ENCODE results near the gene PI3.
A peak's percentile ranks its signal among the peaks of the same experiment; 100 is the strongest.
"Not testable (repeated sequence)": the region's sequence is repeated elsewhere in the genome, so short reads cannot be mapped to it uniquely, and the experiment has no call there.

PI3 gene

DNA sequence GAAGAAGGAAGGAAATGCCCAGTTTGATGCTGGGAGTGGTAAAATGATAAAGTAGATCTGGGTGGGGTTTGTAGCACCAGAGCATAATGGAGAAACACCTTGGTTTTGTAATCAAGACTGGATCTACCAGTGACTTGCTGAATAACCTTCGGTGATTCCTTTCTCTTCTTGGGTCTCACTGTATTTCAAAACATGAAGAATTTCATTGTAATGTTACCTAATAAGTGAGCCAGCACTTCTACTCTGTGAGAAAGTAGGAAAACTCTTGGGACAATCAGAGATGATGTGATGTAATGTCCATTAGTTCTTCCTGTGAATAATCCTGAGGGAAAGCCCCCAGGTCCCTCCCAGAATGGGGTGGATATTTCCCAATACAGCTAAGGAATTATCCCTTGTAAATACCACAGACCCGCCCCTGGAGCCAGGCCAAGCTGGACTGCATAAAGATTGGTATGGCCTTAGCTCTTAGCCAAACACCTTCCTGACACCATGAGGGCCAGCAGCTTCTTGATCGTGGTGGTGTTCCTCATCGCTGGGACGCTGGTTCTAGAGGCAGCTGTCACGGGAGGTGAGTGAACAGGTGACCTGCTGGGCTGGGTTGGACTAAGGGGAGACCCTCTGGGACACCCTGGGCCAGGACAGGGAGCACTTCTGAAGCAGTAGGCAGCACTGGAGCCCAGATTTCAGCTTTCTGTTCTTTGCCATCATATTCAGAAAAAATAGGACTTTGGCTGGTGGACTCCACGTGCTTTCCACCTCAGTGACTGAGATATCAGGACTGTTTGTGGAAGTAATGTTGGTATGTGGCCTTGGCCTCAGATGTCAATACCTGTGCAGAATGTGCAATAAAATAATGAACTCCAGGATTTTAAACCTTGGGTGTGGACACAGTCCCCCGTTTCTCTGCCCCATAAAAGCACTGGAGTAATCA, at the start of gene PI3:
Gene PI3, plus strand, starts transcription at position 469 of the 931 bp plus-strand sequence. Its CDS starts 21 bp downstream, at position 490.
- DNase-seq = no peak

DNA sequence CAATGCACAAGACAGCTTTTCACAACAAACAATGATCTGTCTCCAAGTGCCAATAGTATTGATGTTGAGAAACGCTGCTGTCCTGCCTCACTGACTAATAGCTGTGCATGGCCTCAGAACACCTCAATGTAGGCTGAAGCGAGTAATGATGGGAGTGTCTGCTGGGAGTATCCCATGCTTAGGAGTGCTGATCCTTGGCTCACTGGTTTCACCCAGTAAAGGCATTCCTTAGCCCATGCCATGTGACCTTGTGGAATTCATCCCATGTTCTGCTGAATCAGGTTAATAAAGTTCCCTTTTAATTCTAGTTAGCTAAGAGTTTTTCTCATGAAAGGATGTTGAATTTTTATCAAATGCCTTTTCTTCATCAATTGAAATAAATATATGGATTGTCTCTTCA, 46.6 kb upstream of the PI3 start:
- no peak for DNase-seq

DNA sequence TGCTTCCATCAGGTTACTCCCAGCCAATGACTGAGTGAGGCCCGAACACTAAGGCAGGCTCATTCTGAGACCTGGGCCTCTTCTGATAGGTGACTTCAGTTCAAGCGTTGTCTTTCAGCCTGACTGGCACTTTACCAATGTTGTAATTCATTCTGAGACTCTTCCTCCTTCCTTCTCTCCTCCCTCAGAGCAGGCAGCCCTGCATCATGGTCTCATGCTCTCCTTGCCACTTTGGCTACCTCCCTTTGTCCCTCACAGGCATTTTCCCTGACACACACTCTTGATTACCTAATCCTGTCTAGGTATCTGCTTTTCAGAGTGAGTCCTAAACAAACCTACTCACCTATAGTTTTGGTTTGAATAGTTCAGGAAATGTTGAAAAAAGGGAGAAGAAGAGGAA, 37.8 kb upstream of the PI3 start:
- no peak for DNase-seq

DNA sequence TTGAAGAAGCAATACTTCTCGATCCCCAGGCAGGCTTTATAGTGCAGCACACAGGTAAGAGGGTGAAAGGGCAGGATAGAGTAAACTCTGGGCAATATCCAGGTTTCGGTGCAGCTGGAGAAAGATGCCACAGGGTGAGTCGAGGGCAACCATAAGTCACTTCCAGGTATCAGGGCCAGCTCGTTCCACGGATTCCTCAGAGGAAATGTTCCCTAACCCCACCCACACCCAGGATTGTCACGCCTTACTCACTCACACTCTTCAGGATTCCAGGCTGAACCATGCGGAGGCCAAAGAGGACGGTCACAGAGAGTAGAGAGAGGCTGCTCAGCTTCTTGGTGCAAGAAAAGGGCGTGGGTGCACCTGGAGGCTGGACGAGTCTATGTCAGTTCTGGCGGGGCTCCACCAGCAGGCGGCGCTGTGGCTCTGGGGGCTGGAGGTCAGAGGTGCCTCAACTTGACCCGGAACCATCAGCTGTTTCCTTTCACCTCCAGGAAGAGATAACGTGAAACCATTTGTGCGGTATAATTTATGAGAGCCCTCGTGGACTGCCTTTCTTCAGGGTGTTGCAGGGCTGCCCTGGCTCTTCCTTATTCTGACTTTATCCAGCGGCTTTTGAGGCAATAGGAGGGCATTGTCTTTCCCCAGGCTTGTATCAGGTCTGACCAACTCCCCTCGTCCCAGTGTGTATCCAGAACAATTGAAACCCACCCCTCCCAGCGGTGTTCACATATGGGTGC, 36.0 kb upstream of the PI3 start:
- DNase-seq = no peak

- DNase-seq = not testable (repeated sequence)
Measured at GRCh38 chr20:45139733-45140375, 34.8 kb upstream of the PI3 start.

- DNase-seq = no peak
Measured at GRCh38 chr20:45140836-45141235, 33.9 kb upstream of the PI3 start.

DNA sequence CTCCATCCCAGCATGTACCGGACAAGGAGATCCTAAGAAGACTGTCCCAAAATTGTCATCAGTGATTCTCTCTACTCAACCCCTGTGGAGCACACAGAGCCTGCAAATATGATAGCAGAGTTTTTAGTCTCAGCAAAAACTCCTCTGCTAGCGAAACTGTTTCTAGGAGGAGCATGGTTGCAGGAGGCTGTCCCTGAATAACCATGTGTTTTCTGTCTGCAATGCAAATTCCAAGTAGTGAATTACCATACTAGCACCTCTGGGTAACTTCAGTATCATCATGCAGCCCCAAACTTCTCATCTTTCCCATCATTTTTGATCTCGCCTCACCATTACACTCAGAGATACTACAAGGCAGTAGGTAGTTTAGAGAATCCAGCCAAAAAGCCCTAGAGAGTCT, 25.6 kb upstream of the PI3 start:
- DNase-seq = no peak

GRCh38 chr20:45152405-45152804, 22.3 kb upstream of the PI3 start:
- DNase-seq = no peak

DNA sequence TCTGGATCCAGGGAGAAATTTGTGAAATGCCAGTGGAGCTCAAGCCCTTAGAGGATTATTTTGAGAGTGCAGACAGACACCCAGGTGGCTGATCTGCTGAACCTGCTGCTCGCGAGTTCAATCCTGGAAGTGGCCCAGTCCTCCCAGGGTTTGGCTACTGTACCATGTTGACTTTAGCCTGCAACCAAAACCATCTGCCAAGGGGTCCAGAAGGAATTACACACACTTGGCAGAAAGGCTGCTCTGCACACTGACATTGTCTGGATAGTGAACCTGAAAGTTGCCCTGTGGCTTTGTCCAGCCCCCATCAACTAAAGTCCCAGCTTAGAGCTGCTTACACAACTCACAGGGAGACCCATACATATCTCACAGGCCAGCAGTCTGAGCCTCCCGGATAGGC, 21.6 kb upstream of the PI3 start:
- no peak for DNase-seq

DNA sequence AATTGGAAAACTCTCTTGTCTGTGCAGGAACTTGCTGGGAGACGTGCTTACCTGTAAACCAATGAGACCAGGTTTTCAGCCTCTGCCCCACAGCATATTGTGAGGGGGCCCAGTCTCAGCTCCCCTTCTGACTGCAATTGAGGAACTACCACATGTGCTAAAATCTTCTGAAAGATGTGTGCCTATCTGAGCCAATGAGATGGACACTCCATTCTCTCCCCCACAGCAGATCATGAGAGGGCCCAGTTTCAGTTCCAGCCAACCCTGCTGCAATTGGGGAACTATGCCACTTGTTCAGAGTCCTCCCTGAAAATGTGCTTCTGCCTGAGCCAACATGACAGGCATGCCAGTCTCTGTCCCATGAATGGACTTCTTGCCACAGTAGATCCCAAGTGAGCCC, 20.9 kb upstream of the PI3 start:
- DNase-seq = no peak

- DNase-seq = no peak
Measured at GRCh38 chr20:45154183-45154582, 20.5 kb upstream of the PI3 start.

- DNase-seq = not testable (repeated sequence)
Measured at GRCh38 chr20:45154794-45155193, 19.9 kb upstream of the PI3 start.

DNA sequence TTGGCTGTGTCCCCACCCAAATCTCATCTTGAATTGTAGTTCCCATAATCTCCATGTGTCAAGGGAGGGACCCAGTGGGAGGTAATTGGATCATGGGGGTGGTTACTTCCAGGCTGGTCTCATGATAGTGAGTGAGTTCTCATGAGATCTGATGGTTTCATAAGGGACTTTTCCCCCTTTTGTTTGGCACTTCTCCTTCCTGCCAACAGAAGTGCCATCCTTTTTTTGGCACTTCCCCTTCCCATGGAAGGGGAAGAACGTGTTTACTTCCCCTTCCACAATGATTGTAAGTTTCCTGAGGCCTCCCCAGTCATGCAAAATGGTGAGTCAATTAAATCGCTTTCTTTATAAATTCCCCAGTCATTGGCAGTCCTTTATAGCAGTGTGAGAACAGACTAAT, 18.0 kb upstream of the PI3 start:
- no peak for DNase-seq

DNA sequence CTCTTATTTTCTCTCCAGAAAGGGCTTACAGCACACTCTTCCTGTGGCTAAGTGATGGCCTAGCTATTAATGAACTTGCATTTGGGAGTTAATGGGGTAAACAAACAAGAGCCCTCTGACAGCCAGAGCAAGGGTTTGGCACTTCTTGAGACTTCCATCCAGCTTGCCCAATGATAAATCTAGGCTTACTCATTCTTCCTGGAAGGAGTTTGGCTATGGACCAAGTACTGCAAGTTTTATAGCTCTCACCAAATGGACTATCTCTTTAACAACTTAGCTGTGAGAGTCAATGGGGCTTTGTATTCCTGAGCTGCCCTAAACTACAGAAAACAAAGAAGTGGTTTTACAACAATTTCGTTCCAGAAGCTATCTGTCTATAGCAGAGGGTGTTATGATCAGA, 16.7 kb upstream of the PI3 start:
- DNase-seq = peak; percentile 23

DNA sequence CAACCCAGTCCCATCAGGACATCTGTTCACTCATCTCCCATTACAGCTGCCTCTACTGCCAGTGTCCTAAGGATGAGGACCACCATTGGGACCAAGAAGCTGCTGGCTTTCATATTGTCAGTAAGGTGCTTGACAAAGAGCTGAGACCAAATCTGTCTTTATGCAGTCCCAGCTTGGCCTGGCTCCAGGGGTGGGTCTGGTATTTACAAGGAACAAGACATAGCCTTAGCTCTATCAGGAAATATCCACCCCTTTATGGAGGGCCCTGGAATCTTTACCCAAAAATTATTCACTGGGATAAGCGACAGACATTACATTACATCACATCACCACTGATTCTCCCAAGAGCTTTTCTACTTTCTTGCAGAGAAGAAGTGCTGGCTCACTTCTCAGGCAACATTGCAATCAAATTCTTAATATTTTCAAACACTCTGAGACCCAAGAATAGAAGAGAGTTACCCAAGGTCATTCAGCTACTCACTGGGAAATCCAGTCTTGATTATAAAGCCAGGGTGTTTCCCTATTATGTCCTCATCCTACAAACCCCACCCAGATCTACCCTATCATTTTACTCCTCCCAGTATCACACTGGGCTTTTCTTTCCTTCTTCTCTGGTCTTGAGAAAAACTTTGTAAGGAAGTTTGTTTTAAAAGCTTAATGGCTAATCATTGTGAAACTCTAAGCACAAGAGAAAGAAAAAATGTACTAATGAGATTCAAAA, 11.5 kb upstream of the PI3 start:
- no peak for DNase-seq

- no peak for DNase-seq
Measured at GRCh38 chr20:45164906-45165305, 9.8 kb upstream of the PI3 start.

DNA sequence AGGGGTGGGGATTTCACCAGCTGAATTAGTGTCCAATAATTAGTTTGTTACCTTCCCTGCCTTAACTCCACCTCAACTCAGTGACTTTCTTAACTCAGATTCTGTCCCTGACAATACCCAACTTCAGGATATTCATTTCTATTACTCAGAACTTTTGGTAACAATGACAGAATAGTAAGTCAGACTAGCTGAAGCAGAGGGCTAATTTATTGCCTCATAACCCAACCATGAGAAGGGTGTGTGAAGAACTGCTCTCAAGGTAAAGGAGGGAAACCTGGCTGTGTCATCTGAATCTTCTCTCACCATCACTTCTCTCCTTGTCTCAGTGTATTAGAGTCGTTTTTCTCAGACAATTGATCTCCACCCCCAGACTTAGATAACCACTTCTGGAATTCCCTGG, 1.2 kb upstream of the PI3 start:
- no peak for DNase-seq

GRCh38 chr20:45176526-45177267, 2.0 kb downstream of the PI3 start:
- no peak for DNase-seq

- no peak for DNase-seq
Measured at GRCh38 chr20:45179166-45179565, 4.5 kb downstream of the PI3 start.

- no peak for DNase-seq
Measured at GRCh38 chr20:45181639-45182038, 6.9 kb downstream of the PI3 start.

DNA sequence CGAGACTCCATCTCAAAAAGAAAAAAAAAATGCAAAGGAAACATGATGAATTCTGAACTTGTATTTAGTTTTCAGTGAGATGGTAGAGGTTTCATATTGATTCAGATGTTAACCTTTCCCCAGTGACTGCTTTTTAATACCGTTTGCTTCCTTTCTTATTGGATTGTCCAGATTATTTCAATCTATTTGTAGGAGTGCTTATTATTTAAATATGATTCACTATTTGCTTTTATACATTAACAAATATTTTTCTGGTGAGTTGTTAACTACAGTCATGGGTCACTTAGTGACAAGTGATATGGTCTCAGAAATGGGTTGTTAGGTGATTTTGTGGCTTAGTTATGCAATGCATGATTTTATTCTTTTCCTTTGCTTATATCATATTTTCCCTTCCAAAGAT, 8.4 kb downstream of the PI3 start:
- DNase-seq = no peak

DNA sequence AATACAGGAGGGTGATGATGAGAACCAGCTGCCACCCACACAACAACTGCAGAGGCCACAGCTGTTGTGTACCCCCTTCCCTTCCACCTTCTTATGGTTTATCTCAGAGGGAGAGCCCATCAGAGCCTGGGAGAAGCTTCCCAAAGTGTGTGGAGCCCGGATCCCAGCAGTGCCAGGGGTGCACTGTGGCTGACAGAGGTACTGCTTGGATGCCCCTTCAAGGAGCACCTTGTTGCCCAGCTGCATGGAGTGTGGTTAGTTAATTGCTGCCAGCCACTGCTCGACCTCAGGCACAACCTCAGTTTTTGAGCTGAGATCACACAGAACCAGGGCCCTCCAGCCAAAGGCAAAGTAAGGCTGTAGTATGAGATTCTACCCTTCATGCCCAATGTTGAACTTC, 13.0 kb downstream of the PI3 start:
- no peak for DNase-seq
